H1 (cell line): ENCODE data around the gene ZFYVE16. TPM values are rescaled to one million over a fixed set of nuclear protein-coding genes. Genes with fewer than 3 reads are reported as not detected.

Experiments
- CTBP2 ChIP-seq: IDR thresholded peaks from 2 replicates; pipeline ENCODE4 v1.7.0; 2011; ENCODE audit warnings: borderline replicate concordance, mild to moderate bottlenecking, moderate library complexity, mixed read lengths, low read length; ENCODE audit not compliant: insufficient read depth, insufficient read length
- EGR1 ChIP-seq: IDR thresholded peaks from 2 replicates; pipeline ENCODE4 v1.6.1; 2011; ENCODE audit warnings: low read depth, low read length, borderline replicate concordance
- EZH2 ChIP-seq: fragments of 200-600 bp; sonication (generic); IDR thresholded peaks from 2 replicates; pipeline ENCODE4 v1.7.1; 2012; ENCODE audit warnings: low read depth, mild to moderate bottlenecking, moderate library complexity, low read length, inconsistent platforms; ENCODE audit not compliant: severe bottlenecking
- KDM5A ChIP-seq: fragments of 200-600 bp; IDR thresholded peaks from 2 replicates; pipeline ENCODE4 v1.7.1; 2012; ENCODE audit warnings: mild to moderate bottlenecking, low read length, inconsistent platforms, mixed read lengths
- RNF2 ChIP-seq: fragments of 200-900, 300-1000 bp; sonication (generic); IDR thresholded peaks from 2 replicates; pipeline ENCODE4 v1.7.1; 2016; ENCODE audit warnings: borderline replicate concordance, low read depth, mild to moderate bottlenecking, antibody characterized with exemption, low read length; ENCODE audit not compliant: poor library complexity, severe bottlenecking; ENCODE audit errors: missing control alignments
- USF2 ChIP-seq: IDR thresholded peaks from 2 replicates; pipeline ENCODE4 v1.6.1; 2011; ENCODE audit warnings: low read length, improper control_type of control experiment
- polyA plus RNA-seq, 7 experiments: library from polyadenylated mRNA; depleted of rRNA in 3 of 7; stranded (reverse) in 5 of 7; unstranded in 2 of 7; fragments of >200 nt in 5 of 7; fragments of 200-250 nt in 2 of 7; gene quantifications; 1 replicate in 5 of 7; 2 replicates in 1 of 7; 4 replicates in 1 of 7; pipeline versions ENCODE4 v1.2.1 to v1.2.3, GENCODE V29; 2011 to 2013; ENCODE audit warnings: missing spikeins in 2 of 7, mixed read lengths in 2 of 7
- total RNA-seq: library from RNA; stranded (reverse); fragmentation: NEBNext Ultra II Directional; extraction: Animal tissue kit (Norgen Biotek cat#: 25700); gene quantifications from 2 replicates; pipeline ENCODE4 v1.2.1, GENCODE V29; 2021

ZFYVE16 gene
- total and polyA plus RNA-seq, 2 of the 8 experiments (the other 6 are each of a cell fraction or from before 2014, with no cell fraction given) = 3.6 to 24.2 TPM

GRCh38 chr5:80508844-80509243 is 101.0 kb downstream of the ZFYVE16 start (continued):
- no peak for TF ChIP-seq KDM5A
- no peak for TF ChIP-seq EZH2
- TF ChIP-seq EGR1 = no peak
- TF ChIP-seq CTBP2 = no peak
- TF ChIP-seq RNF2 = no peak
- TF ChIP-seq USF2 = no peak
